H9 (cell line): Measurements from ENCODE around the gene AQP3. TPM values are rescaled to one million over a fixed set of nuclear protein-coding genes. Genes with fewer than 3 reads are reported as not detected.

ENCODE experiments used
- DNase-seq: peaks from one replicate; pipeline ENCODE4 v3.0.0-alpha.2; 2017
- H2AFZ ChIP-seq: one replicate; pipeline ENCODE4 v1.6.1; 2013; ENCODE audit warnings: mild to moderate bottlenecking, low read length, control low read depth, moderate library complexity
- H2AK5ac ChIP-seq: 2 replicates; pipeline ENCODE4 v1.6.1; 2013; ENCODE audit warnings: low read length, control low read depth, mixed read lengths; ENCODE audit not compliant: insufficient read length
- H2BK120ac ChIP-seq: one replicate; pipeline ENCODE4 v1.6.1; 2013; ENCODE audit warnings: low read depth, mild to moderate bottlenecking, low read length, control low read depth, inconsistent platforms; ENCODE audit not compliant: poor library complexity, severe bottlenecking
- H2BK12ac ChIP-seq: 2 replicates; pipeline ENCODE4 v1.6.1; 2013; ENCODE audit warnings: low read length, control low read depth, mixed read lengths, low read depth; ENCODE audit not compliant: insufficient read length
- H2BK15ac ChIP-seq: 2 replicates; pipeline ENCODE4 v1.6.1; 2013; ENCODE audit warnings: low read depth, low read length, control low read depth
- H2BK20ac ChIP-seq: one replicate; pipeline ENCODE4 v1.6.1; 2013; ENCODE audit warnings: low read depth, mild to moderate bottlenecking, low read length, control low read depth, inconsistent platforms; ENCODE audit not compliant: poor library complexity, severe bottlenecking
- H2BK5ac ChIP-seq: 2 replicates; pipeline ENCODE4 v1.6.1; 2013; ENCODE audit warnings: low read length, control low read depth, mixed read lengths; ENCODE audit not compliant: insufficient read length
- H3K14ac ChIP-seq: 2 replicates; pipeline ENCODE4 v1.6.1; 2013; ENCODE audit warnings: low read length, control low read depth; ENCODE audit not compliant: insufficient read depth
- H3K18ac ChIP-seq: 2 replicates; pipeline ENCODE4 v1.6.1; 2013; ENCODE audit warnings: low read depth, mild to moderate bottlenecking, mixed read lengths, low read length, control low read depth; ENCODE audit not compliant: insufficient read length
- H3K23ac ChIP-seq: 2 replicates; pipeline ENCODE4 v1.6.1; 2013; ENCODE audit warnings: low read length, control low read depth, mixed read lengths, low read depth; ENCODE audit not compliant: insufficient read length
- H3K23me2 ChIP-seq: 2 replicates; pipeline ENCODE4 v1.6.1; 2013; ENCODE audit warnings: low read depth, mild to moderate bottlenecking, mixed read lengths, low read length, control low read depth; ENCODE audit not compliant: insufficient read length, poor library complexity, severe bottlenecking
- H3K27ac ChIP-seq: 2 replicates; pipeline ENCODE4 v1.5.1; 2013; ENCODE audit warnings: low read length, control low read depth, mixed read lengths, low read depth; ENCODE audit not compliant: insufficient read length
- H3K27me3 ChIP-seq: 2 replicates; pipeline ENCODE4 v1.6.1; 2013; ENCODE audit warnings: low read length, control low read depth, inconsistent platforms; ENCODE audit not compliant: insufficient read depth
- H3K4ac ChIP-seq: 2 replicates; pipeline ENCODE4 v1.6.1; 2013; ENCODE audit warnings: low read depth, mild to moderate bottlenecking, control low read depth, inconsistent platforms, low read length, moderate library complexity
- H3K4me1 ChIP-seq: 2 replicates; pipeline ENCODE4 v1.6.1; 2013; ENCODE audit warnings: low read length, control low read depth, inconsistent platforms; ENCODE audit not compliant: insufficient read depth
- H3K4me2 ChIP-seq: 2 replicates; pipeline ENCODE4 v1.6.1; 2013; ENCODE audit warnings: low read length, control low read depth, mixed read lengths; ENCODE audit not compliant: insufficient read length, insufficient read depth
- H3K56ac ChIP-seq: 2 replicates; pipeline ENCODE4 v1.6.1; 2013; ENCODE audit warnings: low read depth, mild to moderate bottlenecking, mixed read lengths, low read length, control low read depth; ENCODE audit not compliant: insufficient read length
- H3K79me1 ChIP-seq: 2 replicates; pipeline ENCODE4 v1.6.1; 2013; ENCODE audit warnings: low read depth, mild to moderate bottlenecking, moderate library complexity, low read length, control low read depth, inconsistent platforms; ENCODE audit not compliant: insufficient read depth, poor library complexity, severe bottlenecking
- H3K79me2 ChIP-seq: 2 replicates; pipeline ENCODE4 v1.6.1; 2013; ENCODE audit warnings: low read length, control low read depth, inconsistent platforms; ENCODE audit not compliant: insufficient read depth
- H3K9ac ChIP-seq: 2 replicates; pipeline ENCODE4 v1.6.1; 2013; ENCODE audit warnings: low read length, control low read depth, mixed read lengths; ENCODE audit not compliant: insufficient read length; ENCODE audit errors: extremely low read depth
- H3K9me3 ChIP-seq: one replicate; pipeline ENCODE4 v1.6.1; 2013; ENCODE audit warnings: low read depth, low read length, inconsistent platforms; ENCODE audit not compliant: control insufficient read depth
- H3T11ph ChIP-seq: one replicate; pipeline ENCODE4 v1.6.1; 2013; ENCODE audit warnings: mild to moderate bottlenecking, low read length, control low read depth, inconsistent platforms
- H4K20me1 ChIP-seq: one replicate; pipeline ENCODE4 v1.6.1; 2013; ENCODE audit not compliant: control insufficient read depth, insufficient read length, insufficient read depth
- H4K5ac ChIP-seq: 2 replicates; pipeline ENCODE4 v1.6.1; 2013; ENCODE audit warnings: low read depth, mild to moderate bottlenecking, mixed read lengths, low read length, control low read depth; ENCODE audit not compliant: insufficient read length
- H4K8ac ChIP-seq: replicated peaks from 2 replicates; pipeline ENCODE4 v1.6.1; 2013; ENCODE audit warnings: low read length, control low read depth, mixed read lengths, low read depth; ENCODE audit not compliant: insufficient read length
- H4K91ac ChIP-seq: 2 replicates; pipeline ENCODE4 v1.6.1; 2013; ENCODE audit warnings: low read depth, mild to moderate bottlenecking, moderate library complexity, mixed read lengths, low read length, control low read depth; ENCODE audit not compliant: insufficient read length
- H3K27ac Mint-ChIP-seq, 3 experiments: 2 replicates in 2 of 3; 3 replicates in 1 of 3; pipeline ENCODE4 v1.8.0; 2020 to 2021; ENCODE audit warnings: mixed read lengths in 3 of 3, mild to moderate bottlenecking in 1 of 3, moderate library complexity in 1 of 3
- H3K27me3 Mint-ChIP-seq: 2 replicates; pipeline ENCODE4 v1.8.0; 2021; ENCODE audit warnings: low read depth, mild to moderate bottlenecking, moderate library complexity, mixed read lengths
- H3K36me3 Mint-ChIP-seq, 3 experiments: 2 replicates in 2 of 3; 3 replicates in 1 of 3; pipeline ENCODE4 v1.8.0; 2020 to 2021; ENCODE audit warnings: low read depth in 3 of 3, mixed read lengths in 3 of 3; ENCODE audit not compliant: insufficient read depth in 1 of 3
- H3K4me1 Mint-ChIP-seq, 2 experiments: 2 replicates each; pipeline ENCODE4 v1.8.0; 2020; ENCODE audit warnings: mixed read lengths in 2 of 2
- H3K4me3 Mint-ChIP-seq, 2 experiments: 2 replicates in 1 of 2; 3 replicates in 1 of 2; pipeline ENCODE4 v1.8.0; 2020 to 2021; ENCODE audit warnings: mild to moderate bottlenecking in 2 of 2, mixed read lengths in 2 of 2, moderate library complexity in 1 of 2
- H3K9me3 Mint-ChIP-seq, 2 experiments: 2 replicates in 1 of 2; 3 replicates in 1 of 2; pipeline ENCODE4 v1.8.0; 2020; ENCODE audit warnings: mild to moderate bottlenecking in 2 of 2, mixed read lengths in 2 of 2, moderate library complexity in 1 of 2
- CTCF ChIP-seq: fragments of 200-600 bp; sonication (generic); conservative IDR thresholded peaks from 3 replicates; pipeline ENCODE4 v1.8.0; 2021; ENCODE audit warnings: antibody characterized with exemption, mild to moderate bottlenecking
- WGBS: extraction: QIAGEN DNeasy Blood & Tissue Kit; methylation state at CpG from one replicate; pipeline ENCODE4 v1.1.7; 2013; ENCODE audit warnings: missing lambda C conversion rate, low lambda C conversion rate, mixed read lengths; ENCODE audit not compliant: insufficient read length; ENCODE audit errors: extremely low coverage; 5-methylcytosine and 5-hydroxymethylcytosine counted together
- total RNA-seq: library from RNA; stranded (reverse); gene quantifications from 2 replicates; pipeline ENCODE4 v1.2.1, GENCODE V29; 2021

AQP3 gene
- total RNA-seq, 1 experiment from 2014 or later, result 1.6 TPM

GRCh38 chr9:33440609-33441008 is 6.8 kb downstream of the AQP3 start:
- no peak overlapping the region for H3K9ac ChIP-seq

More at GRCh38 chr9:33440609-33441008, 6.8 kb downstream of the AQP3 start:
- H3K4me2 ChIP-seq, result no peak overlapping the region
- H3K4me1 Mint-ChIP-seq, result peaks cover 24 to 33% of the 10 kb centered on the region in 2 experiments
- no peak overlapping the region for H2BK5ac ChIP-seq
- no peak overlapping the region for H3K14ac ChIP-seq
- no peak overlapping the region for H2BK20ac ChIP-seq
- H3K9me3 Mint-ChIP-seq, result no peaks in the 10 kb centered on the region
- H3K36me3 Mint-ChIP-seq, result no peaks in the 10 kb centered on the region
- no peak overlapping the region for H2AK5ac ChIP-seq
- no peaks in the 10 kb centered on the region for H3K79me2 ChIP-seq
- H2AFZ ChIP-seq, result no peak overlapping the region
- H3K4me1 ChIP-seq, result no peaks in the 10 kb centered on the region; the same call in 1 of the 2 replicates
- no peak overlapping the region for H3K23ac ChIP-seq
- H3K27ac ChIP-seq, result no peak overlapping the region
- no peaks in the 10 kb centered on the region for H3K9me3 ChIP-seq
- H2BK120ac ChIP-seq, result no peak overlapping the region
- no peak for TF ChIP-seq CTCF
- H4K20me1 ChIP-seq, result no peaks in the 10 kb centered on the region
- H3K4ac ChIP-seq, result no peak overlapping the region
- H3K56ac ChIP-seq, result no peak overlapping the region
- no peak for DNase-seq
- H3K18ac ChIP-seq, result no peak overlapping the region
- no peak overlapping the region for H2BK15ac ChIP-seq
- no CpG with 5 or more reads among the region's 1 CpG for WGBS
- no peak overlapping the region for H4K8ac ChIP-seq
- no peaks in the 10 kb centered on the region for H3K23me2 ChIP-seq
- peaks cover 18% of the 10 kb centered on the region for H3K27me3 Mint-ChIP-seq
- H3K27ac Mint-ChIP-seq, result no peak overlapping the region
- H3K4me3 Mint-ChIP-seq, result no peak overlapping the region
- peak overlapping the region; percentile 63 for H4K91ac ChIP-seq
- no peaks in the 10 kb centered on the region for H3K79me1 ChIP-seq
- H2BK12ac ChIP-seq, result no peak overlapping the region
- H3K27me3 ChIP-seq, result no peaks in the 10 kb centered on the region
- H4K5ac ChIP-seq, result no peak overlapping the region
- no peak overlapping the region for H3T11ph ChIP-seq
